ENCODE results near the gene NLK.

- no peak for TF ChIP-seq CTCF (conservative IDR thresholded peaks at IDR 0.05; ENCODE audit: low read length)
- TF ChIP-seq EZH2phosphoT487 (IDR thresholded peaks at IDR 0.05; ENCODE audit: borderline replicate concordance): no peak
These were observed 91.1 kb downstream of the NLK start for GRCh38 chr17:28133562-28133970.

Measured in Loucy (cell line).